Measurements from ENCODE around the gene MAP4K4.
A peak's percentile ranks its signal among the peaks of the same experiment; 100 is the strongest.

Gene MAP4K4

DNA sequence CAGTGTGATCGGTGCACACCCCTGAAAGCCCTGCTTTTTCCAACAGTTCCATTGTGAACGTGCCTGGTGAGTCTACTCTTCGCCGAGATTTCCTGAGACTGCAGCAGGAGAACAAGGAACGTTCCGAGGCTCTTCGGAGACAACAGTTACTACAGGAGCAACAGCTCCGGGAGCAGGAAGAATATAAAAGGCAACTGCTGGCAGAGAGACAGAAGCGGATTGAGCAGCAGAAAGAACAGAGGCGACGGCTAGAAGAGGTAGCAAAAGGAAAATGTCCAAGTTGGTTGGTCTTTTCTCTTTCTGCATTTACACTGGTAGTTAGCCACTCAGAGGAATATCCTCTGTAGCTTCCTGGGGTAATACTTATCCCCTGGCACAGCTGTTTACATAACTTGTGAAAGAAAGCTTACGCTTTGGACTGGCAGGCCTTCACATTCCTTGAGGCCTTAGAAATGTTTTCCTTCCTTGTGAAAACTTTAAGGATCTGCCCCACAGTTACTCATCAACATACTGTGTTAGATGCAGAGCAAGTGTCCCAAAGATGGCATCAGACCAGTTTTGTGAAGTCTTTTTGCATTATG lies 146.6 kb downstream of the MAP4K4 start:
- DNase-seq = no peak

DNA sequence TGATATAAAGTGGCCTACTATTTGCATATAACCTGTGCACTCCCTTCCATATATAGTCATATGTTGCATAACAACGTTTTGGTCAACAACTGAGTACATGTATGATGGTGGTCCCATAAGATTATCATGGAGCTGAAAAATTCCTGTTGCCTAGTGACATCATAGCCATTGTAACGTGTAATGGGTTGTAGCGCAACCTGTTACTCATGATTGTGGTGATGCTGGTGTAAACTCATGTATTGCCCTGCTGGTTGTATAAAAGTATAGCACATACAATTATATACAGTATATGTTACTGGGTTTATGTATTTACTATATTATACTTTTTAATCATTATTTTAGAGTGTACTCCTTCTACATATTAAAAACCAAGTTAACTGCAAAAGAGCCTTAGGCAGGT lies 149.5 kb downstream of the MAP4K4 start:
- DNase-seq = no peak

DNA sequence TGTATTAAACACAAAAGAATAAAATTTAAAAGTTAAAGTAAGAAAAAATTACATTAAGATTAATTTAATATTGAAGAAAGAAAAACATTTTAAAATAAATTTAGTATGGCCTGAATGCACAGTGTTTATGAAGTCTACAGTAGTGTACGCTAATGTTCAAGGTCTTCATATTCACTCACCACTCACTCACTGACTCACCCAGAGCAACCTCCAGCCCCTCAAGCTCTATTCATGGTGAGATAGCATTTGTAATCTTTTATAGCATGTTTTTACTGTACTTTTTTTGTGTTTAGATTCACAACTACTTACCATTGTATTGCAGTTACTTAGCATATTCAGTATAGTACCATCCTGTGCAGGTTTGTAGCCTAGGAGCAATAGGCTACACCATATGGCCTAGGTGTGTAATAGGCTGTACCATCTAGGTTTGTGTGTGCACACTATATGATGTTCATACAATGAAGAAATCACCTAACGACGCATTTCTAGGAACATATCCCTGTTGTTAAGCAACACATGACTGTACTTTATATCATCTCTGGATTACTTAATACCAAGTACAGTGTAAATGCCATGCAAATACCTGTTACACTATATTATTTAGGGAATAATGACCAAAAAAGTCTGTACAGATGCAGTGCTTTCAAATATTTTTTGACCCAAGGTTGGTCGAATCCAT lies 150.3 kb downstream of the MAP4K4 start:
- DNase-seq = no peak

DNA sequence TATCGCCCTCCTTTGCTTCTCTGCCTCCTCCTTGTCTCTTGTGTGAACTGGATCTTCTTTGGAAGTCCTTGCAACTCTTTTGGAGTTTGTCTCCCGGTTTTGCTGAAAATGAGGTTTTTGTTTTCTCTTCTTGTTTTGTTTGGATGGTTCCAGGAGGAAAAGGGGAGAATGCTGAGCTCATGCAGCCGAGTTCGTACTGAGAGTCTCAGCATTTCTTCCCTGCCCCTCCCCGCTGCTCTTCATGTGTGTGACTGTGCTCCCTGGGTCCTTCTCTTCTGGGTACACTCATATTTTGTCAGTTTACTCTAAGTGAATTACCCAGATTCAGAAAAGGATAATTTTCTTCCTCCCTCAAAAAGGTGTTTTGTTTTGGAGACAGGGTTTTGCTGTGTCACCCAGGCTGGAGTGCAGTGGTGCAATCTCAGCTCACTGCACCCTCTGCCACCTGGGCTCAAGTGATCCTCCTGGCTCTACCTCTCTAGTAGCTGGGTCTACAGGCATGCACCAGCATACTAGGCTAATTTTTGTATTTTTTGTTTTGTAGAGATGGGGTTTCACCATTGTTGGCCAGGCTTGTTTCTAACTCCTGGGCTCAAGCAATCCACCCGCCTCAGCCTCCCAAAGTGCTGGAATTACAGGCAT lies 151.4 kb downstream of the MAP4K4 start:
- no peak for DNase-seq

DNA sequence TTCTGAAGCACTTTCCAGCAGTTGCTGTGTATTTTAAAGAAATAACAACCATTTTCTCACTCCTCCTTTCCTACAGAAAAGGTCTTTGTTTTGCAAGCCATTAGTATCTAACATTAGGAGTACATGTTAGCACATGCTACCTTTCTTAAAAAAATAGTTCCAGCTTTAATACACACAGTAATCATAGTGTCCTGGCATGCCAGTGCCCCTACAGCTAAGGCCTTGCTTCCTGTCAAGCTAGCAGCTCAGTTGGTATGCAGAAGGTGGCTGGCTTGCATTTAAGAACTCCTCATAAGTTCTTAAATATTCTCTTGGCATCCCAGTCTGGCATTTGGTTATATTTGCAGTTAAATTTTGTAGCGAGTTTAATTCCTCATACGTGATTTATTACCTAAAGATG lies 152.9 kb downstream of the MAP4K4 start:
- no peak for DNase-seq

DNA sequence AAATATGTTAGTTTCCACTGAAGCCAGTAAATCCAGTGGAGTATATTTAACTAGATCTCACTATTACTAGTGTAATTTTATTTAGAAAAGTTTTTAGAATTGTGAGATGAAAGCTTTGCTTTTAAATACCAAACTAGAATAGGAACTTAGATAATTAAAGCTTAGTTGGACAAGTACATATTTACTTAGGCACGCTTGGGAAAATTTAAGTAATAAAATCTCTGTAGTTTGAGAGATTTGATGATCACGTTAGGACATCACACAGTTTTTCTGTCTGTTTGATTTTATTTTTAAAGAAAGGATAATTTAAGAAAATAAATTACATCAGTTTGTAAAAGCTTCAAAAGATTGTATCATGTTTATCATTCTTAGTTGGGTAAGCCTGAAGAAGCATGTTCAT lies 153.5 kb downstream of the MAP4K4 start:
- no peak for DNase-seq

DNA sequence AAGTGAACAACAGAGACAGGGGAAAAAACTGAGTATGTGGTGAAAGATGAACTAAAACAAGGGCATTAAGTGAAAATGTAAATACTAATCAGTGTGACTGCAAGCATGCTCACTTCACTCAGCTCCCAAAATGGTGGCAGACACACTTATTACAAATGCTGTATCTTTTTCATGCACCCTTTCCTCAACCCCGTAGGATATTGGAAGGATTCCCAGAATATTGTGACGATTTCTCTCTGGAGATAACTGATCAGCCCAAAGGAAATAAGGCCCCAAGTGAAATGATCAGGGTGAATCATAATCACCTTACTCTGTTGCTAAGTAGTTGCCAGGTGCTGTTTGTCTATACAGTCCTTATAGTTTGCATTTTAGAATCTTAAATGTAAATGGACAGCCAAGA lies 155.3 kb downstream of the MAP4K4 start:
- no peak for DNase-seq

DNA sequence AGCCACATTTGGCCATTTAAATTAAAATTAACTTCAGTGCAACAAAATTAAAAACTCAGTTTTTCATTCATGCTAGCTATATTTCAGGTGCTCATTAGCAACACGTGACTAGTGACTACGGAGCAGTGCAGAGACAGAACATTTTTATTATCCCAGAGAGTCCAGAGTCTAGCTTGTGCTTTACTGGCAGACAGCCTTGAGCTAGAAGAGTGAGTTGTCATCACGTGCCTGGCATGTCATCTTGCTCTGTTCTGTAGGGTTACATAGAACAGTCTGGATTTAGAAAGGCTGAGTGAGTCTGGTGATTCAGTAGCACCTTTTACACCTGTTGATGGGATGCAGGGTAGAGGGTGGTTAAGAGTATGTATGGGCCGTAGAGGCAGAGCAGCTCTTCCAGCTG lies 157.4 kb downstream of the MAP4K4 start:
- DNase-seq = no peak

DNA sequence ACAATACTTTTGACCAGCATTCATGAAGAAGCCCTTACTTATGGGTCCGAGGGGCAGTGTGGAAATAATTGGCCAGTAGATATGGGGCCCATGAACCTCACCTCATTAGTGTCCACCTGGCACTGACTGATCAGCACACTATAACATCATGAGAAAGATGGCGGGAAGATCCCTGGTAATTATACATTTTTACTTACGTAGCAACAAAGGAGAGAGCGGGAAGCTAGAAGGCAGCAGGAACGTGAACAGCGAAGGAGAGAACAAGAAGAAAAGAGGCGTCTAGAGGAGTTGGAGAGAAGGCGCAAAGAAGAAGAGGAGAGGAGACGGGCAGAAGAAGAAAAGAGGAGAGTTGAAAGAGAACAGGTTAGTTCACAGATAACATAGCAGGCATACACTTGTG lies 158.3 kb downstream of the MAP4K4 start:
- DNase-seq = no peak

DNA sequence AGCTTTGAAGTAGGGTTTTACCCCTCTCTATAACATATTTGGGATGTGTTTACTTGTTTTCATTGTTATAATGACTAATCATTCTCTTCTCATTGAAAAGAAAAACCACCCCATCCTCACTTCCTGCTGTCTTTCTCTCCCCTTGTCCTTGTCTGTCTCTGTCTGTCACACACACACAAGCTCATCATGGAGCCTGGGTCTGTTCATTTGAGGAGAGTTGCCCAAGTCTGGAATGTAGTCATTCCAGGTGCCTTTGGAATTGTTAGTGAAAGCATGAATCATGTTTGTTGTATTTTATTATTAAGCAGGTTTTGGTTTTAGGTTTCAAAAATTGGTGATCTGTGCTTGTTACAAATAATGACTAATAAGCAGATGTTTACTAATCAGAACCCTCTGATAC lies 160.7 kb downstream of the MAP4K4 start:
- DNase-seq = no peak

DNA sequence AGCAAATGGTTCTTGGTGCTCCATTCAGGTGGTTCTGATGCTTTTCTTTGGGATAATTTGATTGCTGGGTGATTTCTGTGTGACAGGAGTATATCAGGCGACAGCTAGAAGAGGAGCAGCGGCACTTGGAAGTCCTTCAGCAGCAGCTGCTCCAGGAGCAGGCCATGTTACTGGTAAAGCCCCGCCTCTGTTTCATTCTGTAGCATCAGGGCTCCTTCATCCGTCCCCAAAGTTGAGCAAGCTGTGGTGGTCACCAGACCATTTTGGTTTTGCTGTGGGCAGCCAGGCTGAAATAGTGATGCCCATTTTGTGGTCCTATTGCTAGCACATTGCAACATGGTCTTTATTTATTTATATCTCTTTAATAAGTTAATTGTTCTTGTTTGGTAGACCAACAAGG lies 161.4 kb downstream of the MAP4K4 start:
- DNase-seq = no peak

DNA sequence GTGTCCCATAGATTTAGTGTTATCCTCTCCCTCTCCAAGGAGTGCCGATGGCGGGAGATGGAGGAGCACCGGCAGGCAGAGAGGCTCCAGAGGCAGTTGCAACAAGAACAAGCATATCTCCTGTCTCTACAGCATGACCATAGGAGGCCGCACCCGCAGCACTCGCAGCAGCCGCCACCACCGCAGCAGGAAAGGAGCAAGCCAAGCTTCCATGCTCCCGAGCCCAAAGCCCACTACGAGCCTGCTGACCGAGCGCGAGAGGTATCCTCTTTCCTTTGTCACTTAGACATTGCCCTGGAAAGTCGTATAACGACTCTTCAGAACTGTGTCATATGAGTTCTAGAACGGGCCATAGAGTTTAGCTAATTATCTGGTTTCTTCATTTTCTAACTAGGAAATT lies 162.1 kb downstream of the MAP4K4 start:
- DNase-seq = no peak

DNA sequence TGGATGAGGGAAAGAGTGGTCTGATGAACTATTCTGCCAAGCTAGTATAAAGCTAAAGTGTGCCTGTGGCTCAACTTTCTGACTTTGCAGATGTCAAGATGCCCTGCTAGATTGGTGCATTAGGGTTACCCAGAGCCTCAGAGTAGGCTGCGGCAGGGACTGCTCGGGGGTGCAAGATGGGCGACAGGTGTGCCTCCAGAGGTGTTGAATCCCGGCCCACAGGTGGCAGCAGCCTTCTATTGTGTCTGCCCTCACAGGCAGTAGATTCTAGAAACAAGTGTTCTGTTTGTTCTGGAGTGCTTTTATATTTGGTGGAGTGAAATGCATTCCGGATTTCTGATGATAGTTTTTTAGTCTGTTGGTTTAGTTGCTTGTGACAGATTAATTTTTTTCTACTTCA lies 162.7 kb downstream of the MAP4K4 start:
- DNase-seq = no peak

DNA sequence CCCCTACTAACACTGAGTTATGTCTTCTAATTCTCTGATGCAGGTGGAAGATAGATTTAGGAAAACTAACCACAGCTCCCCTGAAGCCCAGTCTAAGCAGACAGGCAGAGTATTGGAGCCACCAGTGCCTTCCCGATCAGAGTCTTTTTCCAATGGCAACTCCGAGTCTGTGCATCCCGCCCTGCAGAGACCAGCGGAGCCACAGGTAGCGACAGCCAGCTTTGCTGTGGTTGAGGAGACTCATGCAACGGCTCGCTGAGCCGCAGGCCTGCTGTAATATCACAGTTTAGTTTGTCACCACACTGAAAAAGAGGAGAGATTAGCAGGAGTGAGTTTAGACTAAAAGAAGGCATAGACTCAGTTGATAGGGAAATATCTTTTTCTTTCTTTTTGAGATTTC lies 163.3 kb downstream of the MAP4K4 start:
- no peak for DNase-seq

DNA sequence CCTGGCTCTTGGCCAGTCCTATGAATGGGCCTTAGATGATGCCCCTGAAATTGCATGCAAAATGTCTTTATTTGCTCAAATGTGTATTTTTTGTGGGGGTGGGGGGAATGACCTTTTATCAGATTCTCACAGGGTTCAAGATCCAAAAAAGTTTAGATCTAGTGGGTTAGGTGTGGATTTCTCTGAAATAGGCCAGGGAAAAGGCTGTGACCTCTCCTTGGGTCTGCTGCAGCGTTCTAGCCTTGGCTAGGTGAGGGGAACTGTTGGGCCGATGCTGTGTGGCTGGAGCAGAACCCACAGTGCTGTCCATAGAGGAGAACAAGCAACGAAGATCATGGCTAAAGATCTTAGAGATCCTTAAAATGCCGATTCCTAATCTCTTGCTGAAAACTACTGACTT lies 163.9 kb downstream of the MAP4K4 start:
- no peak for DNase-seq

DNA sequence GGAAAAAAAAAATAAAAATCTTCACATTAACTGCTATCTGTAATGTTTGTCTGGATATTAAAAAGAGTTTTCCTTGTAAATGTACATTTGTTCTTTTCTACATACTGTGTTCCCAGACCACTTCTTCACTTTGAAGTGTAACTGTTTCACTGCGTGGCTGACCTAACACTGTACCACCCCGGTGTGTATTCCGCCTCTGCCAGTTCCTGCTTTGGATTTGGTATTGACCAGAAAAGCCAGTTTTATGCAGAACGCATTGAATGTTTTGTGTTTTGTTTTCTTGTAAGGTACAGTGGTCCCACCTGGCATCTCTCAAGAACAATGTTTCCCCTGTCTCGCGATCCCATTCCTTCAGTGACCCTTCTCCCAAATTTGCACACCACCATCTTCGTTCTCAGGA lies 166.0 kb downstream of the MAP4K4 start:
- no peak for DNase-seq

DNA sequence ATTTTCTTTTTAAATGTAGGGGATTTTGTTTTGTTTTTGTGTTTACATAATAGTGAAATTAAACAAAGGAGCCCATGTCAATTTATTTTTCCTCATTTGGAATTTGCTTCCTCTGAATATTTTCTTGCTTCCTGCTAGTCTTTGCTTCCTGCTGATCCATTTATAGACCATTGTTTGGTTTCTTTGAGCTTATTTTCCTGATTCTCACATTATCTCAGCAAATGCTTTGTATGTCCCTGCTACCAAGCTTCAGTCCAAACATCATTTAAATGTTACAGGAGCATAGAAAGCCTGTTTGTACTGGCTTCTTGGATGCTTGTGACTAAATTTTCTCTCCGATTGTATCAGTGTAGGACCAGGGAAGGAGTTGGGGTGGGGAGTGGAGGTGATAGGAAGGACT lies 166.9 kb downstream of the MAP4K4 start:
- no peak for DNase-seq

DNA sequence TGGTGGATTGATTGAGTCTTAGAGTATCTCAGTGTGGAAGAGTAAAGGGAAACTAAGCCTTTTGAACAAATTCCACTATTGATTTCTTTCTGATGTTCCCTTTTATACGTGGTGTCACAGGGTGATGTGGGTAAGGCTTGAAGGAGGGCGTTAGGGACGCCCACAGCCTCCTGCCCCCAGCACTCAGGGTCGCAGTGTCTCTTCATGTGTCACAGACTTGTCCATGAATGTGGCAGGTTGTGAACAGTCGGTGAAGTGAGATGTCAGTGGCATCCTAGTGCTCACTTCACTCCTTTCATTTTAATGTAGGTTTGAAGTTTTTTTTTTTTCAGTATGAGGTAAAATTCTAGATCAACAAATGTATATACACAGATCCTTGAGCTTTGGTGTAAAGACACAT lies 171.0 kb downstream of the MAP4K4 start:
- DNase-seq = no peak

DNA sequence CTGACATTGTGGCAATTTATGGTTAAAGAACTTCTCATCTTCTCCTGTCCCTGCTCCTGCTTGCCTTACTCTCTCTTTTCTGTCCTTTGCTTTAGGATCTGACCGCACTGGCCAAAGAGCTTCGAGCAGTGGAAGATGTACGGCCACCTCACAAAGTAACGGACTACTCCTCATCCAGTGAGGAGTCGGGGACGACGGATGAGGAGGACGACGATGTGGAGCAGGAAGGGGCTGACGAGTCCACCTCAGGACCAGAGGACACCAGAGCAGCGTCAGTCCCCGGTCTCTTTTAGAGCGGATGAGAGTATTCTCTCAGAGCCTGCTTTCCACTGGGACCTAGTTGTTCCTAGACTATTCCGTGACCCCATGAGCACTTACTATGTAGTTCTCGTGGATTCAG lies 172.0 kb downstream of the MAP4K4 start:
- no peak for DNase-seq

DNA sequence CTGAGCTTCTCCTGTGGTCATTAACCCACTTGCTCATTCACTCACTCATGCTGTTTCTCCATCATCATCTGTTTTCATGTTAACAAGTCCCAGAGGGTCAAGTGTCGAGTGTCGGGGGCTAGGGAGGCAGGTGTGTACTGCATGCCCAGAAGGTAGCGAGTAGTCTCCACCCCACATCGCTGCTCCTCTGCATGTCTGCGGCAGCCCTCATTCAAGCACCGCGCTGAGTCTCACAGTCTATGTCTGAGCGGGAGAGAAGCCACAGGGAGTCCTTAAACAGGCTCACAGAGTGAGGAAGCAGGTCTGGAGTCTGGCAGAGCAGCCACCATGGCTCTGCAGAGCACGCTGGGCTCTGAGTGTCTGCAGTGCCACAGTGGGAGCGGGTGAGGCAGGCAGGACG lies 172.9 kb downstream of the MAP4K4 start:
- no peak for DNase-seq

DNA sequence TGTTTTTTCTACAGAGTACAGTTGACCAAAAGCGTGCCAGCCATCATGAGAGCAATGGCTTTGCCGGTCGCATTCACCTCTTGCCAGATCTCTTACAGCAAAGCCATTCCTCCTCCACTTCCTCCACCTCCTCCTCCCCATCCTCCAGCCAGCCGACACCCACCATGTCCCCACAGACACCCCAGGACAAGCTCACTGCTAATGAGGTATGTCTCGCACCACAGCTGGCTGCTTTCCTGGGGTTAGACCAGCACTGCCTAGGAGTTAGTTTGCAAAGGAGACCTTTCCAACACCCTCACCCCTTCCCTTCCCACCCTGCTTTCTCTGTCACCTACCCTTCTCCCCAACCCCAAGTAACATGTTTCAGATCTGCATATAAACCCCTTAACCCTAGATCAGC lies 174.0 kb downstream of the MAP4K4 start:
- DNase-seq = no peak

DNA sequence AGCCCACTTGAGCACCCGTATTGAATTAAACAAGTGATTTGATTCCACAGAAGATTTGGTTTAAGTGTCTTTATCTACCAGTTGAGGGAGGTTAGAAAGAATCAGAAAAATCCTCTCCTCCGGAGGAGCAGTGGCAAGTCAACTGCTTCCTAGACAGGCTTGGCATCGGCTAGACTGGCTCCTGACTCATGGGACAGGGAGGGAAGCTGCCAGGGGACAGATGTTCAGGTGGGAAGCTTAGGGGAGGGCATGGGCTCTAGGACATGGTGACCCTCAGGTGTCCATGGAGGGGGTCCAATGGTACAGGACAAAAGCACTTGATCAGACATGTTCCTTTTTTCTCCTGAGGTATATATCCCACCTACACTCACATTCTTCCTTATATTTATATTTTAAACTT lies 175.0 kb downstream of the MAP4K4 start:
- no peak for DNase-seq

DNA sequence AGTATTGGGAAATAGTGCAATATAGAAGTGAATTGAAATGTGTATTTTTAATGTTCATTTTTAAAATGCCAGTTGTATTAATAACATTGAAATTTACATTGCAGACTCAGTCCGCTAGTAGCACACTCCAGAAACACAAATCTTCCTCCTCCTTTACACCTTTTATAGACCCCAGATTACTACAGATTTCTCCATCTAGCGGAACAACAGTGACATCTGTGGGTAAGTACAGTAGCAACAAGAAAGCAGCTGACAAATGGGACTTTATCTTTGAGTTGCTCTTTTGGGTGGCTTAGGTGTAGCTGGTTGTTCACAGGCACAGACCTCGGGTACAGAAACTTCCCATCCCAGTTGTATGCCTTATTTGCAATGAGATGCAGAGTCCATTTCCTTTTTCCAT lies 176.0 kb downstream of the MAP4K4 start:
- DNase-seq = peak; percentile 16 to 49

DNA sequence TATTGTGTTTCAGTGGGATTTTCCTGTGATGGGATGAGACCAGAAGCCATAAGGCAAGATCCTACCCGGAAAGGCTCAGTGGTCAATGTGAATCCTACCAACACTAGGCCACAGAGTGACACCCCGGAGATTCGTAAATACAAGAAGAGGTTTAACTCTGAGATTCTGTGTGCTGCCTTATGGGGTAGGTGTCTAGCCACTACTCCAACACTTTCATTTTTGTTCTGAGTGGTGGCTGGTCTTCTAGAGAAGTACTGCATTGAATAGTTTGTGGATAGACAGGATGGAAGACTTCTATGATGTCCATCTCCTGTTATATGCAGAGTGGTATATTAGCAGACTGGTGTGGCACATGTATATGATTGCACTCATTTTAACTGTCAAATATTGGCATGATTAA lies 176.6 kb downstream of the MAP4K4 start:
- no peak for DNase-seq

DNA sequence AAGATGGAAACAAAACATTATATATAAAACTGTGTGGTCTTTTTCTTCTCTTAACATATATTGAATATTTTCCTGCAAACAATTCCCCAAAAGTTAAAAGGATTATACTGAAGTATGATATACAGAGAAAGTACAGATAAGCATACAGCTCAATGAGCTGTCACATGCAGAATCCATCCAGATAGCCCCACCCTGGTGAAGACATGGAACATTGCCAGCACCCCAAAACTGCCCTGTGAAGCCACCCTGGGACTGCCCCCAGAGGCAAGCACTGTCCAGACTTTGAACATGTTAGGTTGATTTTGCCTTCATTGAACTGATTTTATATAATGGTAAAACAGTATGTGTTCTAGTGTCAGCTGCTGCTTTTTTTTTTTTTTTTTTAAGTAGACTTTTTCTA lies 182.0 kb downstream of the MAP4K4 start:
- DNase-seq = no peak
